Measurements from ENCODE around the gene RNF13.
"Not testable (repeated sequence)": the region's sequence is repeated elsewhere in the genome, so short reads cannot be mapped to it uniquely, and the experiment has no call there.

Gene RNF13

DNA sequence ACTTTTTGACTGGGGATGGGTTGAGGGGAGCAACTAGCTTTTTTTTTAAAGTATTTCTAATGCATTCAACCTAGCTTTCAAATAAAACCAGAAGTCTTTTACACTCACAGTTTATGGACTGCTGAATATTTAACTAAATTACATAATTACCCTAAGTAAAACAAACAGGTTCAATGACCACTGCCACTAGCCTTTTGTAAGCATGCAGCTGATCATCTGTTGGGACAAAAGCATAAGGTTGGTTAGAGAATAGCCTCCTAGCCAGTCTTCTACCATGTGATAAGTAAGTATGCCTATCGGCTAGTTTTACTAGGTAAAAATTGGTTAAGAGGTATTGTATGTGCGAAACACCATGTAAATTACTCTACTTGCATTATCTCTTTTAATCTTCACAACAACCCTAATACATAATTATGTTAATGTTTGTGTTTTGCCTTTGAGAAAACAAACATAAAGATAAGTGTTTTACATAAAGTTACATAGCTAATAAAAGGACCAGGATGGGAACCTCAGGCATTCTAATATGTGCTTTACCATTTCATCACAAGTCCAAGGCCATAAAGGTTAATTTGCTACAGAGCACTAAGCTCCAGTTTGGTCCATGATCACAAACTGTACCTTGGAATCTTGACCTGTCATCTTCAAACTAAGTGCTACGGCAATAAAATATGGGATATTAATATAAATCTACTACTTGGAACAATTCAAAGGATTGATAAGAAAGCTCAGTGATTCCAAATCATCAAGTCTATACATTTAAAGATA, 144.5 kb downstream of the RNF13 start:
- no peak for DNase-seq (ENCODE audit: low read depth)

DNA sequence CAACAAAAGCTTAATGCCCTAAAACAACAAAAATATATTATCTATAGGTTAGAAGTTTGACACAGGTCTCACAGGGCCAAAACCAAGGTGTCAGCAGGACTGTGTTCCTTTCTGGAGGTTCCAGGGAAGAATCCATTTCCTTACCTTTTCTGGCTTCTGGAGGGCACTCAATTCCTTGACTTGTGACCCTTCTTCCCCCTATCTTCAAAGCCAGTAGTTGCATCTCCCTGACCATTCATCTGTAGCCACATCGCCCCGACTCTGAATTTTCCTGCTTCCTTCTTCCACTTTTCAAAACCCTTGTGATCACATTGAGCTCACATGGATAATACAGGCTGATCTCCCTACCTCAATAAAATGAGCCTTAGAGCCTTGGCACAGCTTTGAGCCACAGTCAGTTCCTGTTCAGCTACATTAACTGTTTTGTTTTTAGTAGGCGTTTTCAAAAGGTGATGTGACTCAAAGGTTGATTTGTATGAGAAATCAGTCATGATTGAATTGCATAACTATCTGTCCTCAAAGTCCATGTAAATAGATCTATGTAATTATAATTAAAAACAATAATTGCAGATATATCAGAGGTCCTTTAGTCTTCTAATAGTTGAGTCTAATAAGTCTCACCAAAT, 145.3 kb downstream of the RNF13 start:
- DNase-seq (ENCODE audit: low read depth): peak; percentile 30

DNA sequence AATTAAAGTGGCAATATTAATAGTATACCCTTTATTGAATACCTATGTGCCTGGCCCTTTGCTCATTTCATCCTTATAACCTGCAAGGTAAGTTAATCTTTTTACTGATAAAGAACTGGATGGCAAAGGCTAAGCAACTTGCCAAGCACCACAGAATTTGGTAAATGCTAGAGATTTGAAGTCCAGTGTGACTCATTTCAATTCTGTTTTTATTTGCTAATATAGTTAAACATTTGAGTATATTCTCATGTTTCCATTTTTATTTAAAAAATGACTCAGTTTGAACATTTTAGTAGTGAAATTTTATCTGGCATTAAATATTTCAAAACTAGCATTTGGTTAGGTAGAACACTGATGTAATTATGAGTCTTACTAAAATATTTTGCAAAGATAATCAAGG, 146.4 kb downstream of the RNF13 start:
- DNase-seq (ENCODE audit: low read depth): peak; percentile 15

- DNase-seq (ENCODE audit: low read depth): no peak
Observed at GRCh38 chr3:149963485-149963884, 150.5 kb downstream of the RNF13 start.

- DNase-seq (ENCODE audit: low read depth): no peak
Observed at GRCh38 chr3:149964291-149964690, 151.3 kb downstream of the RNF13 start.

GRCh38 chr3:149965278-149965677, 152.3 kb downstream of the RNF13 start:
- no peak for DNase-seq (ENCODE audit: low read depth)

- peak; percentile 78 for DNase-seq (ENCODE audit: low read depth)
Observed at GRCh38 chr3:149967086-149967685, 154.2 kb downstream of the RNF13 start.

DNA sequence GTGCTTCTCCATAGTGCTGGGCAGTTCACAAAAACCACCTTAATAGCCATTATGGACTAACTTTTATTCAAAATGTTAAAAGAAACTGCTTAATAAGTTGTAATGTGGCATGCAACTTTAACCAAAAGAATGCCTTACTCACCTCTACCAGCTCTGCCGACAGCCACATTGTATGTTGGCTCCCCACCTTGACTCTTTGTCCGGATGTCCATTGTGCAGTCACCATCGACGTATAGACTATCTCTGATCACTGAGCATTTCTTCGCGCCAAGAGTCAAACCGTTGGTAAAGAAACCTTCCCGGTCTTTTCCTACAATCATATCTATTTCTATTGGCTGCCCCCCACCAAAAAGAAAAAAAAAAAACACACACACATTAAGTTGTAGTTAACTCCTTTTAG, 155.2 kb downstream of the RNF13 start:
- peak; percentile 87 for DNase-seq (ENCODE audit: low read depth)

DNA sequence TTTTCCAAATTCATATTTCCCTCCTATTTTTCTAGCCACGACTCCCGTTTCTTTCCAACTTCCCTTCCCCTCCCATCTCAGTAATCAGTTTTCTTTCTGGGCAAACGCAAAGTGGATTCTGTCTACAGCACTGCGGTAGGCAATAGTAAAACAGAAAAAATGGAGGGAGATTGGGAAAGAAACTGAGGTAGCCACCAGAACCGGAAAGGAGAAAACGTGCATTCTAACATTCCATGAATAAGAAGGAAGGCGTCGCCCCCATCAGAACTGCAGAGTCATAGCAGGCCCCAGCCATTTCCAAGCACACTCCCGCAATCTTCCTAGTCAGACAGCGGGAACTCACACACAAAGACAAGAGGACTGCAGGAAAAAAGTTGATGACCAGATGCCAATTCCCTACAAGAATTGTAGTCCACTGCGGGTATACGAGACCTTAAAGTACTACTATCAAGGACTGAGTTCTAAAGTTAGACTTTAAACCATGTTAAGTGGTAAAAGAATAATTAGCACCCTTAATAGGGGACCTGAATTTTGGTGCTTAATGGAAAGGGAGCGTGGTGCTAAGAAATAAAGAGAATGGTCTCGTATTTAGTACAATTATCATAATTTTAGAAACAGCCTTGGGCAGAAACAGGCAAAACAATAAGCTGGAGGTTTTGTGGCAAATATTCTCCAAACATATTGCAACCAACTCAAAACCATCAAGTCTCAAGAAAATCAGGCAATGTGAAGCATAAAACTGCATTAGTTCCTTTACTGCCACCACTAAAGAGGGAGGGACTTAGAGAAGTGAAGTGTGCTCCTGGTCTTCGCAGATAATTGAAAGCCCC, 156.3 kb downstream of the RNF13 start:
- DNase-seq (ENCODE audit: low read depth): peak; percentile 95

DNA sequence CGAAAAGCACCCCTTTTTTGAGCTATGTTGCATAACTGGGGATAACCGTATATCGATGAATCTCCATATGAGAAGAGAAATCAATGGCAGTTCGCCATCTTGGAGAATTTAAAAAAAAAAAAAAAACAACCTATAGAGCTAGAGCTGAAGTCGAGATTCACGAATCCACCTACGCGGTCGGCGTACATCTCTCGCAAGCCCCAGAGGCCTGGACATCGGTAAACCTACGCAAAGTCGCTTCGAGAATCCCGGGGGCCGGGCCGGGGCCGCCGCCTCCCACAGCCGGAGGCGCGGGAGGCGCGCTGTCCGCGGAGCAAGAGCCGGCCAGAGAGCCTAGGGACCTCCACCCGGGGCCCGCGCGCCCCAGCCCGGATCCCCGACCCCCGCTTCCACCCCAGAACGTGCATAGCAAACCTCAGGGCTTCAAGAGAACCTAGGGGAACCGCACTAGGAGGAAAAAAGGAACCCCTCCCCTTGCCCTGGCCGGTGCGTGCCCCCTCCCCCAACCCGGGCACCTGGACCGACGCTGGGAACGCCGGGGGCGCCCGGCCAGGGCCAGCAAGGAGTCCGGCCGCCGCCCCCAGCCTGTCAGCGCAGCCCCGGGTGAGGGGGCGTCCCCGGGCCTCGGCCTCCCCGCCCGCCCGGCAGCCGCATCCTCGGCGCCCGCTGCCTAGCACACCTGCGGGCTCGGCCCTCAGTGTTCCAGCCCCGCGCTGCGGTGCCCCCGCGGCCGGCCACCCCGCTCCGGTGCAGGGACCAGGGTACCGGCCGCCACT, 157.1 kb downstream of the RNF13 start:
- DNase-seq (ENCODE audit: low read depth): peak; percentile 88

DNA sequence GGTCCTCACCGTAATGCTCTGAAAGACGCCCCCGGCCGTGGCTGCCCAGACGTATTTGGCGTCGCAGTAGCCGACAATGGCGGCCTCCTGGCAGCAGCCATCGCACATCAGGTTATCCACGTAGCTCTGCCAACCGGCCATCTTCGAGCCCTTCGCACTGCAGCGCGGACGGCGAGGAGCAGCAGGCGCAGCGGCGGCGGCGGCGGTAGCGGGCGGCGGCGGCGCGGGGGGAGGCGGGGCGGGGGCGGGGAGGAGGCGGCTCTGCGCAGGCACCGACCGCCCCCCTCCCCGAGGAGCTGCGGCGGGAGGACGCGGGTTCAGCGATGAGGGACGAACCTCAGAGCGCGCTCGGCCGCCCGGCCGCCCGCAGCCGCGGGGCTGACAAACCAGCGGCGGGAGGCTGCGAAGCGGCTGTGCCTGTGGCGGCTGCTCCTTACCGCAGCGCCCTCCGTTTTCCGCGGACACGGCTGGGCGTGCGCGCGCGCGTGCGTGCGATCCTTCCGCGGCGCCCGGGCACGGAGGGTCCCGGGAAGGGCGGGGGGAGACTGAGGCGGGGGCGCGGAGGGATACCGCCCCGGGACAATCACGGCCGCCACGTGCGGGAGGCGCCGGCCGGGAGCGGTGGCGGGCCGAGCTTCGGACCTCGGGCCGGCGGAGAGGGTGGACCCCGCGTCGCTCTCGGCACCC, 157.8 kb downstream of the RNF13 start, which contains the start of gene PFN2:
Gene PFN2 (minus strand): TSS at position 180 of the 687 bp plus-strand sequence. CDS start 39 bp downstream, at position 141.
- peak; percentile 84 for DNase-seq (ENCODE audit: low read depth)

GRCh38 chr3:149971403-149972075, 158.5 kb downstream of the RNF13 start:
- DNase-seq (ENCODE audit: low read depth): peak; percentile 81

GRCh38 chr3:149975919-149976318, 162.9 kb downstream of the RNF13 start:
- no peak for DNase-seq (ENCODE audit: low read depth)

DNA sequence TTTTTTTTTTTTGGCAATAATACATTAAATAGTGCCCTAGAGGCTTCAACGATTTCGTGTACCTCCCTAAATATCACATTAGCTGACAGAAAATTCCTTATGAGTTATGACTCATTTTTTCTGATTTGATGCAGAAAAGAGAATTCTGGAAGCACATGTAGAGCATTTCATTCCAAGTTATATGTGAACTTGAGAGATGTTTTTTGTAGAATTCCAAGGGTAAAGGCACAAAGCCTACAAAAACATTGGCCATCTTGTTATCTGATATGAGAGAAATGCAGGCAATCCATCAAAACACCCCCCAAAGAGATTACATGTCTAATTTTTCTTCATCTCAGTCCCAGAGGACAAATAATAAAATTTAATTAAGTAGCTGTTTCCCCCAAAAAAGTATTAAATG, 164.4 kb downstream of the RNF13 start:
- no peak for DNase-seq (ENCODE audit: low read depth)

DNA sequence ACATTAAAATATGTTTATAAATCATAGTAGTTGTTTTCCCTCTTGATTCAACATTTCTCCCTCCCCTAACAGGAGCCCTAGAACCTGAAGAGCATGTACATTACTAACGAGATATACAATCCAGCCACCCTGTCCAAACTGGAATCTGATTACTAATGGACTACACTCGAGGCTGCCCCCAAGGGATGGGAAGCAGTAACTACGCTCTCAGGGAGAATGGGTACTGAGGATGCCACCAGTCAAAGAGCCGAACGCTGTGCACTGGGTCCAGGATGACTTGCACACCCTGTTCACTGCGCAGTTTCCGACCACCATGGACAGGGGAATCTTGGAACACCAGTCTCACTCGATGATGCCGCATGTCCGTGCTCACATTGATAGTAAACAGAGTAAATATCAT, 169.0 kb downstream of the RNF13 start:
- not testable (repeated sequence) for DNase-seq (ENCODE audit: low read depth)

DNA sequence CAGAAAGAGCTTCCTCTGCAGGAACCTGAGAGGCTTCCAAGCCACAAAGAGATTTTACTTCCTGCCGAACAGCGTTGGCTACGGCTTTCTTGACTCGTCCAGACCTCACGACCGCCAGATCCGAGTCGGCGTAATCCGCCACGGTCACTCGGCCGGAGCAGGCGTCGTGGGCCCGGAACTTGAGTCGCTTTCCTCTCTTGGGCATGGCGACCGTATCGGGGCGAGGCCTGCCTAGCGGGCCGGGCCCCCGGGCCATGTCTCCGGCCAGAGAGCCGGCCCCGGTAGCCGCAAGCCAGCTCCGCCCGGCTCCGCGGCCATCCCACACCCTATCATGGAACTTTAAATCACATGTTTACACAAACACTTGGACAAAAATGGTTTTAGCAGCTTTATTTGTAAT, 170.0 kb downstream of the RNF13 start:
- DNase-seq (ENCODE audit: low read depth): not testable (repeated sequence)

- DNase-seq (ENCODE audit: low read depth): no peak
Observed at GRCh38 chr3:149983628-149984027, 170.6 kb downstream of the RNF13 start.

GRCh38 chr3:149989307-149989706, 176.3 kb downstream of the RNF13 start:
- no peak for DNase-seq (ENCODE audit: low read depth)

DNA sequence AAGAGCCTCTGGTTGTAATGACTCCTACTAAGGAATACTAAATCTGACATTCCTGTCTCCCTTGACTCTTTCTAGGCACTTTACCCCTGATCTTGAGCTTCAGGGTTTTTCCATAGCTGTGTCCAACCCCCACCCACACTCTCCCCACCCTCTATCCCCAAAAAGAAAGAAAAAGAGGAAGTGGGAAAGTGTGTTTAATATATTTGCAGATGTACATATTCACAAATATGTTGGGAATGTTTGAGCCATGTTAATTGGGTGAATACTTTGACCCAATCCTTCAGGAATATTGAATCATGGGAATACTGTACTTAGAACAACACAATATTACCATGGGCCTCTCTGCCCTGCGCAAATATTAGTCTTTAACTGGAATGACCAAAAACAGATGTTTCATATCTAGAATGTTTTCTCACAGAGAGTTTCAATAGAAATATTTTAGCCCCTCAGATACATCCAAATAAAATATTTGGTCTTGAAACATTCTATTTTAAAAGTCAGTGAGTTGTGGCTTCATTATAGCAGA, 177.5 kb downstream of the RNF13 start:
- DNase-seq (ENCODE audit: low read depth): no peak

Data from ELR (cell line).